ENCODE results near the gene MEIOB. TPM values are rescaled to one million over a fixed set of nuclear protein-coding genes. Genes with fewer than 3 reads are reported as not detected.

MEIOB gene
- total RNA-seq, 1 donor from 2014 or later, result not detected

- peaks cover 20% of the 10 kb centered on the region for H3K4me1 Mint-ChIP-seq
- H3K27me3 Mint-ChIP-seq, result no peaks in the 10 kb centered on the region
- DNase-seq (peak; percentile 13), ATAC-seq (ENCODE audit: low read depth) (no peak)
- no peak overlapping the region for H3K27ac Mint-ChIP-seq
- H3K4me3 Mint-ChIP-seq, result no peak overlapping the region
- H3K36me3 Mint-ChIP-seq (ENCODE audit: low read depth), result peaks cover 23% of the 10 kb centered on the region
- intact Hi-C loops (cut with micrococcal nuclease), result no loop called here
- CTCF ChIA-PET, result no interaction called here
- POLR2A ChIA-PET, result interaction anchor here (0.6 kb wide), 1 partner anchor 49 kb away, joined by 4 read pairs; no protein-coding TSS in a partner anchor
- no peaks in the 10 kb centered on the region for H3K9me3 Mint-ChIP-seq
- no peak for TF ChIP-seq CTCF (IDR thresholded peaks at IDR 0.05)
Measured at GRCh38 chr16:1786242-1787055, 85.5 kb downstream of the MEIOB start.

- Mint-ChIP-seq H3K4me1 (peaks cover 24% of the 10 kb centered on the region), H3K27me3 (no peaks in the 10 kb centered on the region), H3K36me3 (ENCODE audit: low read depth) (peaks cover 23% of the 10 kb centered on the region), H3K27ac (no peak overlapping the region), H3K4me3 (no peak overlapping the region), H3K9me3 (no peaks in the 10 kb centered on the region)
- intact Hi-C loops (cut with micrococcal nuclease), result no loop called here
- ChIA-PET CTCF (no interaction called here), POLR2A (interaction anchor here (0.6 kb wide), 1 partner anchor 50 kb away, joined by 4 read pairs; no protein-coding TSS in a partner anchor)
- no peak for TF ChIP-seq CTCF (IDR thresholded peaks at IDR 0.05)
- no peak for DNase-seq
- ATAC-seq (ENCODE audit: low read depth), result no peak
Measured at GRCh38 chr16:1785846-1786170, 86.2 kb downstream of the MEIOB start.

GRCh38 chr16:1784977-1785845 is 86.8 kb downstream of the MEIOB start:
- no peak overlapping the region for H3K27ac Mint-ChIP-seq
- H3K4me3 Mint-ChIP-seq, result peak overlapping the region; percentile 24
- intact Hi-C loops (cut with micrococcal nuclease), result loop anchor here (5.0 kb wide), 1 partner anchor 187 kb away; the partner anchor contains the start of gene TBL3
- no peak for DNase-seq
- no peak for TF ChIP-seq CTCF (IDR thresholded peaks at IDR 0.05)
- no peaks in the 10 kb centered on the region for H3K27me3 Mint-ChIP-seq
- H3K9me3 Mint-ChIP-seq, result no peaks in the 10 kb centered on the region
- ChIA-PET CTCF (no interaction called here), POLR2A (no interaction called here)
- ATAC-seq (ENCODE audit: low read depth), result no peak
- peaks cover 24% of the 10 kb centered on the region for H3K4me1 Mint-ChIP-seq
- H3K36me3 Mint-ChIP-seq (ENCODE audit: low read depth), result peaks cover 23% of the 10 kb centered on the region

Other genes with a start within 250 kb of the MEIOB start
- gene JPT2, start 193.9 kb downstream of the MEIOB start, total RNA-seq, result 43.4 and 48.7 TPM in 2 replicates
- gene MAPK8IP3, start 166.0 kb downstream of the MEIOB start, total RNA-seq, result 157 and 201 TPM in 2 replicates
- gene NME3, start 100.6 kb downstream of the MEIOB start, total RNA-seq, result 54.1 and 57.8 TPM in 2 replicates
- gene EME2, start 99.4 kb downstream of the MEIOB start, total RNA-seq, result 37.1 and 49.9 TPM in 2 replicates
- gene MRPS34, start 99.0 kb downstream of the MEIOB start, total RNA-seq, result 60.9 and 65.1 TPM in 2 replicates
- gene SPSB3, start 89.6 kb downstream of the MEIOB start, total RNA-seq, result 36.4 and 40.3 TPM in 2 replicates
- 53.7 and 54.2 TPM in 2 replicates for gene NUBP2, start 89.2 kb downstream of the MEIOB start, total RNA-seq
- gene IGFALS, start 78.5 kb downstream of the MEIOB start, total RNA-seq, result not detected in 2 replicates
- 19.0 and 19.5 TPM in 2 replicates for gene HAGH, start 45.3 kb downstream of the MEIOB start, total RNA-seq
- gene FAHD1, start 45.0 kb downstream of the MEIOB start, total RNA-seq, result 10.2 and 10.4 TPM in 2 replicates
- not detected in 2 replicates for gene HS3ST6, start 46.3 kb upstream of the MEIOB start, total RNA-seq
- gene MSRB1, start 71.0 kb upstream of the MEIOB start, total RNA-seq, result 14.7 and 16.6 TPM in 2 replicates
- gene RPL3L, start 82.5 kb upstream of the MEIOB start, total RNA-seq, result not detected in 2 replicates
- 77.4 and 92.5 TPM in 2 replicates for gene NDUFB10, start 87.4 kb upstream of the MEIOB start, total RNA-seq
- 5,116 and 5,913 TPM in 2 replicates for gene RPS2, start 92.7 kb upstream of the MEIOB start, total RNA-seq
- gene RNF151, start 94.7 kb upstream of the MEIOB start, total RNA-seq, result not detected in 2 replicates
- 41.8 and 44.2 TPM in 2 replicates for gene TBL3, start 99.9 kb upstream of the MEIOB start, total RNA-seq
- gene NOXO1, start 109.3 kb upstream of the MEIOB start, total RNA-seq, result 0.37 and 0.73 TPM in 2 replicates
- 31.6 and 39.4 TPM in 2 replicates for gene GFER, start 112.0 kb upstream of the MEIOB start, total RNA-seq
- gene SYNGR3, start 117.8 kb upstream of the MEIOB start, total RNA-seq, result 10.0 and 11.3 TPM in 2 replicates
- 56.4 and 59.3 TPM in 2 replicates for gene ZNF598, start 137.7 kb upstream of the MEIOB start, total RNA-seq
- gene NPW, start 147.6 kb upstream of the MEIOB start, total RNA-seq, result 1.5 and 1.7 TPM in 2 replicates
- 0.56 and 0.93 TPM in 2 replicates for gene NHERF2, start 154.7 kb upstream of the MEIOB start, total RNA-seq
- gene NTHL1, start 175.7 kb upstream of the MEIOB start, total RNA-seq, result 10.5 and 11.5 TPM in 2 replicates
- gene TSC2, start 175.8 kb upstream of the MEIOB start, total RNA-seq, result 130 and 139 TPM in 2 replicates

Data from activated B cell treated with CpG ODN at 0.5 μM for 24 hours (primary cell).